ENCODE data around the gene PCBP3.
A peak's percentile ranks its signal among the peaks of the same experiment; 100 is the strongest.

Gene PCBP3

GRCh38 chr21:45900034-45900868, 256.7 kb downstream of the PCBP3 start:
- DNase-seq, result no peak

GRCh38 chr21:45901061-45901690, 257.7 kb downstream of the PCBP3 start:
- DNase-seq, result no peak

DNA sequence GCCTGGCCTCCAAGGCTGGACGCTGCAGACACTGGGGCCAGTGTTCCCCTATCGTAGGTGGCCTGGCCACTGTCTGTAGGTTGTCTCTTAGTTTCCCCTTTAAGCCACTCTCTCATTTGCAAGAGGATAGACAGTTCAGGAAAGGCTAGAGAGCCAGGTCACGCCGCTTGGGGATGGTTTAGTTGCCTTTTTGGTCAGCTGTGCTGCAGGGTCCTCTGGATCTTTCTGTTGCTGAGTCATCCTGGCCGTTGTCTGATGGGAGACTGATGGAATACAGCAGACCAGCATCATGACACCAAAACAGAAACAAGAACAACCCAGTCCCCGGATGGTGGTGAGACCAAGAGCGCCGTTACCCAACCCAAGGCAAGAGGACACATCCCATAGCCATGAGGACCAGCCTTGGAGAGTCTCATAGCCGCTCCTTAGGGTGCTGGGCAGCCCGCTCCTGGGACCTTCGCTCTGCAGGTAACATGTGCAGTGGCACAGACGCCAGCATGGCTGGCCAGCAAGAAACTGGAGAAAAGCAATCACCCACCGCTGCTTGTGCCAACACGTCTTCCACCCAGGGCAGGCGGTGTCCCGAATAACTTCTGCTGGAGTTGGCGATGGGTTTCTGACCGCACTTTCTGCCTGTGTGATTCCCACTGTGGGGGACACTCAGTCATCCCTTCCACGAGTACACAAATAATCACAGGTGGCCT, 258.9 kb downstream of the PCBP3 start:
- DNase-seq, result no peak

GRCh38 chr21:45905196-45905595, 261.7 kb downstream of the PCBP3 start:
- DNase-seq, result no peak

GRCh38 chr21:45906196-45906805, 262.8 kb downstream of the PCBP3 start:
- DNase-seq, result no peak

DNA sequence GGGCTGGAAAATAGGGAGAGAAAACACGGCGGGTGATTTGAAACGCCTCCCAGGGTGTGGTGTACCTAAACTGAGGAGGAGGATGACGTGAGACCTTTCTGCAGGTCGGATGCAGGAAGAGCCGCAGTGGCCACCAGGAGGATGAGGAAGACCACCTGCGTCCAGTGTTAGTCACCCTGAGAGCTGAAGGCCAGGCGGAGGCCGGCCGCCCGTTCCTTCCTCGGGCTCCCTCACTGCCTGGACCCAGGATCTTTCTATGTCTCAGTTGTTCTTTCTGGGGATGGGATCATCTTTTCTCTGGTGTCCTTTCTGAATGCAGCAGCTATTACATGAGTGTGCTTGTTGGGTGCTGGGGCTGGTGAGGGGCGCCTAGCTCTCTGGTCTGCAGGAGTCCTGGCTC, 263.3 kb downstream of the PCBP3 start:
- DNase-seq, result no peak

GRCh38 chr21:45908536-45909237, 265.2 kb downstream of the PCBP3 start:
- DNase-seq, result no peak

GRCh38 chr21:45909238-45909988, 265.9 kb downstream of the PCBP3 start:
- DNase-seq, result no peak

DNA sequence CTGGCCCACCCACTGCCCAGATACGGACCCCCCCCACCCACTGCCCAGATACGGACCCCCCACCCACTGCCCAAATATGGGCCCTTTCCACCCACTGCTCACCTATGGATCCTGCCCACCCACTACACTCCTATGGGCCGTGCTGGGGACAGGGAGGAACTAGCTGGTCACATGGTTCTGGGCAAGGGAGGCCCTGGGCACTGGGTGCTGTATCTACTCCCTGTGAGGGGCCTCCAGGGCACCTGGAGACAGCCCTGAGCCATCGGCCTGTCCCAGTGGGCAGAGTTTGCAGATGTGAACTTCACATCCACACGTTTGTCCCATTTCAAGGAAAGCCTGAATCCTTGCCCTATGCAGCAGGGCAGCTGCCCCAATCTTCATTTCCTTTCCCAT, 266.6 kb downstream of the PCBP3 start:
- no peak for DNase-seq

GRCh38 chr21:45910548-45911221, 267.2 kb downstream of the PCBP3 start:
- no peak for DNase-seq

DNA sequence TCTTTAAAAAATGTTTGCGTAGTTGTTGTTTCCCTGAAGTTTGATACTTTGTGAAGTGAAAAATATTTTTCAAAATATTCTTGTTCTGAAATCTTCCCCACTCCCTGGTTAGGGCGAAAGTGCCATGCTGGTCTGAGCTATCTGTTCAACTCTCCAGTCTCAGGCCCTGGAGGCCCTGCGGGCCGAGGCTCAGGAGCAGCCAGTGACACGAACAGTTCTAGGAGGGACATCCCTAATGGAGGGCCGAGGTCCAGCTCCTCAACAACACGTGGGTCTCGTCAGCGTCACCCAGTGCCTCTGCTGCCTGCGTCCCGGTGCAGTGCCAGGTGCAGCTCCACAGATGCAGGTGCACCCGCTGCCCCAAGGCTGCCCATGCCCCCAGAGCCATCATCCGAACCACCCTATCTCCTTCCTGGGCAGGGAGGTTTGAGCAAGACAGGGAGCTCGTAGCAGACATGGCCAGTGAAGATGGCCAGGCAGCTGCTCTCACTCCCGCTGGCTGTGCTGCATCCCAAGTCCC, 268.3 kb downstream of the PCBP3 start:
- no peak for DNase-seq

- peak; percentile 27 for DNase-seq
These were observed 269.3 kb downstream of the PCBP3 start for GRCh38 chr21:45912611-45913417.

GRCh38 chr21:45913418-45913765, 269.9 kb downstream of the PCBP3 start:
- DNase-seq, result no peak

GRCh38 chr21:45913886-45914285, 270.4 kb downstream of the PCBP3 start:
- DNase-seq, result no peak

DNA sequence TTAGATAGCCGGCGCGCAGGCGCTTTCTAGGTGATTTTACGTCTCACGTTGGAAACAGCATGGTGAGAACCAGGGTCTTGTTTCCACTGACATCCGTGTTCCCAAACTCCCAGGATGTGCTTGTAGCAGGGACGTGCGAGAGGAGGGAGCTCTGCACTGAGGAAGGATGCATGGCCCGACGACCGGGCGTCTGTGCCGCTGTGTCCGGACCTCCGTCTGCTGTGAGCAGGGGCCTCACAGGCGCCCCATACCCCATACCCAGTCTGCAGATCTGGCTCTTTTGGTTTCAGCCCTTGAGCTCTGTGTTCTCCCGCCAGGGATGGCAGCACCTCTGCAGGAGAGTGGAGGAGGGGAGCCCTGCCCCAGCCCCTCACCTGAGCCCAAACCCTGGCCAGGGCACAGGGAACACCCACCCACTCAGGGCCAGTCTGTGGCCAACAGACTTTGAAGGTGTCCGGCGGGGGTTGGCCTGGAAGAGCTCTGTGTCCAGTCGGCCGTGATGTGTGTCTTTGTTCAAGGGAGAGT, 270.9 kb downstream of the PCBP3 start:
- DNase-seq, result no peak

DNA sequence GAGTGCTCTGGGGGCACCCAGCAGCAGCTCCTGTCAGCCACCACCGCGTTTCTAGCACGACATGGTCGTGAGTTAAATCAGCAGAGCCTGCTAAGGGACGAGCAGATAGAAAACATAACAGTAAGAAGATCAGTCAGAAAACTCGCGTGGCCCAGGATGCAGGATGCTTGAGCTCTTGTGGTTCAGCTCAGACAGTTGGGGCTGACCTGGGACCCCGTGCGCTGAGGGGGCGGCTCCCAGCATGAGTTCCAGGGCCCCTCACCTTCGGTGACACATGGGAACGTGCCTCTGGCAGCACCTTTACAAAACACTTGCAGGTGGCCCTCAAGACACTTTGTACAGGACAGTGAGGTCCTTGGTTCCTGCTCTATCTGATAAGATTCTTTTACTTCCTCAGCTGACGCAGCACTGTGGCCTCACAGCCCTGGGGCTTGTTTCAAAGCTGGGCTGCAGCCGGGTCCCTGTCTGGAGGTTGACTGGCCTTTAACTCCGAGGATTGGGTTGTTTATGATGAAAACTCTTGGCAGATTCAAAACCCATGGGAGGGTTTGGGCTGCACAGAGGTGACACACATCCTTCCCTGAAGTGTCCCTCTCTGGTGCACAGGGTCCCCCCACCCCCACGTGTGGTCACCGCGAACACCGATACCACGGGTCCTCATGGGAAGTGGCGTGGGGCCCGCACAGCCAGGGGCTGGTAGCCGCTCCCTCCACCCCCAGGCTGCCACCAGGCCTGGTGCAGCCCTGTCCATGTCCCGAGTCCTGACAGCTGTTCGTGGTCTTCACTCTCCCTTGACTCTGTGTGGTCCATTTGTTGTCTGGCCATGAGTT, 272.7 kb downstream of the PCBP3 start:
- DNase-seq, result no peak

DNA sequence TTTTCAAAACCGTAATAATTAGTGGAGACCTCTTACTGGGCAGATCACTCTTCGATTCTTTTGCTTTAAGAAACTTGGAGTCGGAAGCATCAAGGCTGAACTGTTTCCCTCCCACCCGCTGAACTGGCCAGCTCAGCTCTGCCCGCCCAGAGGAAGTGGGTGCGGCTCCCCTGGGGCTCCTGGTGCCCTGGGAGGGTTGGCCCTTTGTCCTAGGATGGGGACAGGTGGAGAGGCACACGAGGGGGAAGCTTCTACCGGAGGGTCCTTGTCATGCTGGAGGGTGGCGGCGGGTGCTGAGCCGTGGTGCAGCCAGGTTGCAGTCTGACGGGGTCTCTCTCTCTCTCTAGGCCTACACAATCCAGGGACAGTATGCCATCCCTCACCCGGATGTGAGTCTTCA, 273.7 kb downstream of the PCBP3 start:
- no peak for DNase-seq

DNA sequence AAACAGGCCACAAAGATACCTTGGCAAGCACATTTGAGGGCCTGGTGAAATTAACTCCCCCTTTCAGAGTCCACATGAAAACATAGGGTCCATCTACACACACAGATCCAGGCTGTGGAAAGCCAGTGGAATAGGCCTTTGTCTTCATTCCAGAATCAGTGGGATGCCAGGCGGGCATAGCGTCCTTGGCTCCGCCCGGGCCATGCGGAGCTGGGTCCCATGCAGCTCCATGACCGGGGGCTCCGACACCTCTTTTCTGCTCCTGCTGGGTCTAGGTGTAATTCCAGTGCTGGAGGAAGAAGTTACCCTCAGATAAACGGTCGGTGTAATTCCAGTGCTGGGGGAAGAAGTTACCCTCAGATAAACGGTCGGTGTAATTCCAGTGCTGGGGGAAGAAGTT, 274.5 kb downstream of the PCBP3 start:
- no peak for DNase-seq

DNA sequence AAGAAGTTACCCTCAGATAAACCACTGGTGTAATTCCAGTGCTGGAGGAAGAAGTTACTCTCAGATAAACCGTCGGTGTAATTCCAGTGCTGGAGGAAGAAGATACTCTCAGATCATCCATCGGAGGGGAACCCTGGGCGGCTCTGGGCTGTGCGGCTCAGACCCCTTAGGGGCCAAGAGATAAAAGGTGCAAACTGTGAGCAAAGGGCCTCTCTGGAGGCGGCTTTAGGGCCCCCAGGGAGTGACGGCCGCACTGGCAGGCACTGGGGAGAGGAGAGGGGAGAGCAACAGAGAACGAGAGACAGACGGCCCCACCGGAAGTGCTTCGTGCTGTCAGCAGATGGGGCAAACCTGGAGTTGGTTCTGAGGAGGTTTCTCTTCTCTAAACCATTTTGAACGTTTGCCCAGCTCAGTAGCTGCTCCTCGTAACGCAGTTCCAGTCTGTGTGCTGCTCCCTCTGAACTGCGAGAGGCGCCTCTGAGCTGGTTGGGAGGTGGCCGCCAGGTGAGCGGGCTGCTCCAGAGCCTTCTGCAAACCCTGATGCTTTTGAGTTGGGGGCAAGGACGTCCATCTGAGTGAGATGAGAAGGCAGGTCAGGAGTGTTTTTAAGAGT, 275.4 kb downstream of the PCBP3 start:
- no peak for DNase-seq

Data from fibroblast of skin of right quadriceps (primary cell).